NT2/D1 (cell line): ENCODE measurements around the gene GSE1.

Source experiments
- SUZ12 ChIP-seq: IDR thresholded peaks from 2 replicates; pipeline ENCODE4 v1.6.1; 2011; ENCODE audit not compliant: insufficient read length, insufficient read depth; ENCODE audit errors: extremely low read depth
- YY1 ChIP-seq: IDR thresholded peaks from 2 replicates; pipeline ENCODE4 v1.6.1; 2011; ENCODE audit not compliant: insufficient read length, insufficient read depth
- ZNF274 ChIP-seq: IDR thresholded peaks from 2 replicates; pipeline ENCODE4 v1.6.1; 2011; ENCODE audit warnings: mild to moderate bottlenecking, low read depth, low read length

GRCh38 chr16:85697431-85697830 lies 84.3 kb downstream of the GSE1 start:
- TF ChIP-seq ZNF274 (no peak), YY1 (no peak), SUZ12 (no peak)
